Upper lobe of left lung (tissue), 6 donors: ENCODE data around the gene ANKDD1A. TPM values are rescaled to one million over a fixed set of nuclear protein-coding genes. Genes with fewer than 3 reads are reported as not detected.

Experiments
- ATAC-seq, 2 donors: fragments of 200-7000 bp; cut with Tn5 transposase; one replicate each; pipeline ENCODE4 v1.9.1; 2022; ENCODE audit warnings: mild to moderate bottlenecking in 2 of 2, moderate library complexity in 2 of 2; ENCODE audit not compliant: low FRiP score in 2 of 2
- DNase-seq, 2 donors: peaks; one replicate each; pipeline ENCODE4 v3.0.0-alpha.2; 2019 to 2020
- H3K27ac ChIP-seq, 4 donors: fragments of 200-600 bp; sonication (generic); one replicate each; pipeline ENCODE4 v1.5.1; 2016 to 2019
- H3K27me3 ChIP-seq, 4 donors: fragments of 200-600 bp; sonication (generic); one replicate each; pipeline ENCODE4 v1.5.1; 2017 to 2019
- H3K36me3 ChIP-seq, 4 donors: fragments of 200-600 bp; sonication (generic); one replicate each; pipeline ENCODE4 v1.5.1; 2016 to 2019
- H3K4me1 ChIP-seq, 4 donors: fragments of 200-600 bp; sonication (generic); one replicate each; pipeline ENCODE4 v1.5.1; 2018 to 2019
- H3K4me3 ChIP-seq, 4 donors: fragments of 200-600 bp; sonication (generic); one replicate each; pipeline ENCODE4 v1.5.1; 2017 to 2019; ENCODE audit warnings: mild to moderate bottlenecking in 2 of 4, moderate library complexity in 1 of 4
- H3K9me3 ChIP-seq, 4 donors: fragments of 200-600 bp; sonication (generic); one replicate each; pipeline ENCODE4 v1.5.1; 2018 to 2019
- CTCF ChIP-seq, 6 experiments: fragments of 450-650 bp in 4 of 6; fragments of 200-600 bp in 2 of 6; sonication (generic) in 2 of 6; IDR thresholded peaks; one replicate each; pipeline ENCODE4 v1.5.1; 2016 to 2019; ENCODE audit warnings: antibody characterized with exemption in 6 of 6
- EP300 ChIP-seq, 4 donors: sonication (generic); formaldehyde crosslinking; IDR thresholded peaks; one replicate each; pipeline ENCODE4 v1.5.1; 2017; ENCODE audit warnings: antibody characterized with exemption in 4 of 4, control low read depth in 2 of 4
- POLR2A ChIP-seq, 4 donors: fragments of 450-650 bp; IDR thresholded peaks; one replicate each; pipeline ENCODE4 v1.5.1; 2016 to 2017; ENCODE audit warnings: antibody characterized with exemption in 4 of 4, mild to moderate bottlenecking in 2 of 4
- POLR2AphosphoS5 ChIP-seq, 2 donors: sonication (generic); formaldehyde crosslinking; IDR thresholded peaks; one replicate each; pipeline ENCODE4 v1.5.1; 2017; ENCODE audit warnings: antibody characterized with exemption in 2 of 2
- WGBS, 2 donors: methylation state at CpG; one replicate each; pipeline ENCODE4 v1.1.5; 2017 to 2018; 5-methylcytosine and 5-hydroxymethylcytosine counted together
- total RNA-seq, 6 donors: library from RNA; depleted of rRNA in 4 of 6; stranded (reverse); fragments of >200 nt in 4 of 6; gene quantifications; one replicate each; pipeline versions ENCODE4 v1.1.0 to v1.2.1, GENCODE V29; 2016 to 2021
- donor health status: DM: no; HTN: no; CAD: no; lungs with moderate emphysema.
- donor health status: DM: no; HTN: yes; CAD: no; lungs with severe emphysema.

Gene ANKDD1A
- total RNA-seq, 6 donors from 2014 or later = 4.8 to 13.1 (median 6.2) TPM

DNA sequence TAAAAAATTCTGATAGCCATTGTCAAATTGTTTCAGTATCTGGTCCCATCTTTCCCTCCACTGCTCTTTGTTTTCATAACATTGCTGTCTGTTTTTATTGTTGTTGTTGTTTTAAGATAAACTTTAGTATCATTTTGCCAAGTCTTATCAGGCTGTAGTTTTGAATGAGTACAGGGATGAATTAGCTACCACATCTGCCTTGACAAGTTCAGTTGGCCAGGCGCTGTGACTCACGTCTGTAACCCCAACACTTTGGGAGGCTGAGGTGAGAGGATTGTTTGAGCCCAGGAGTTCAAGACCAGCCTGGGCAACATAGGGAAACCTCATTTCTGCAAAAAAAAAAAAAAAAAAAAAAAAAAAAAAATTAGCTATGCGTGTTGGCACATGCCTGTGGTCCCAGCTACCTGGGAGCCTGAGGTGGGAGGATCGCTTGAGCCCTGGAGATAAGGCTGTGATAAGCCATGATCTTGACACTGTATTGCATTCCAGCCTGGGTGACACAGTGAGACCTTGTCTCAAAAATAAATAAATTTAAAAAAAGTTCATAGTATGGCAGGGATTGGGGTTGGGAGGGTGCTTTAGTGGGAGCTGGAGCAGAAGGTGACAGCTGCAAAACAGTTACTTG is 8.3 kb upstream of the ANKDD1A start:
- WGBS, 2 donors = 88 to 89% methylated on average over 4 of the region's 4 CpGs
- Histone ChIP-seq H3K36me3 (no peaks in the 10 kb centered on the region), H3K4me1 (peaks cover 6 to 15% (median 8%) of the 10 kb centered on the region in 4 donors), H3K9me3 (peaks cover 7 to 11% (median 10%) of the 10 kb centered on the region in 4 donors), H3K27ac (no peak overlapping the region), H3K27me3 (no peaks in the 10 kb centered on the region), H3K4me3 (no peak overlapping the region)
- DNase-seq = no peak
- ATAC-seq = no peak
- TF ChIP-seq POLR2AphosphoS5 (IDR thresholded peaks at IDR 0.05) (no peak), CTCF (IDR thresholded peaks at IDR 0.05) (no peak), POLR2A (IDR thresholded peaks at IDR 0.05) (no peak), EP300 (IDR thresholded peaks at IDR 0.05) (no peak)

- Histone ChIP-seq H3K4me1 (peaks cover 6 to 11% (median 8%) of the 10 kb centered on the region in 4 donors), H3K27ac (no peak overlapping the region), H3K9me3 (peaks cover 7 to 11% (median 10%) of the 10 kb centered on the region in 4 donors), H3K36me3 (no peaks in the 10 kb centered on the region), H3K4me3 (no peak overlapping the region), H3K27me3 (no peaks in the 10 kb centered on the region)
- ATAC-seq (no peak), DNase-seq (no peak)
- 92 to 96% methylated on average over 4 of the region's 4 CpGs for WGBS, 2 donors
- TF ChIP-seq CTCF (IDR thresholded peaks at IDR 0.05) (no peak), POLR2AphosphoS5 (IDR thresholded peaks at IDR 0.05) (no peak), EP300 (IDR thresholded peaks at IDR 0.05) (no peak), POLR2A (IDR thresholded peaks at IDR 0.05) (no peak)
Measured at GRCh38 chr15:64904189-64904588, 7.5 kb upstream of the ANKDD1A start.

DNA sequence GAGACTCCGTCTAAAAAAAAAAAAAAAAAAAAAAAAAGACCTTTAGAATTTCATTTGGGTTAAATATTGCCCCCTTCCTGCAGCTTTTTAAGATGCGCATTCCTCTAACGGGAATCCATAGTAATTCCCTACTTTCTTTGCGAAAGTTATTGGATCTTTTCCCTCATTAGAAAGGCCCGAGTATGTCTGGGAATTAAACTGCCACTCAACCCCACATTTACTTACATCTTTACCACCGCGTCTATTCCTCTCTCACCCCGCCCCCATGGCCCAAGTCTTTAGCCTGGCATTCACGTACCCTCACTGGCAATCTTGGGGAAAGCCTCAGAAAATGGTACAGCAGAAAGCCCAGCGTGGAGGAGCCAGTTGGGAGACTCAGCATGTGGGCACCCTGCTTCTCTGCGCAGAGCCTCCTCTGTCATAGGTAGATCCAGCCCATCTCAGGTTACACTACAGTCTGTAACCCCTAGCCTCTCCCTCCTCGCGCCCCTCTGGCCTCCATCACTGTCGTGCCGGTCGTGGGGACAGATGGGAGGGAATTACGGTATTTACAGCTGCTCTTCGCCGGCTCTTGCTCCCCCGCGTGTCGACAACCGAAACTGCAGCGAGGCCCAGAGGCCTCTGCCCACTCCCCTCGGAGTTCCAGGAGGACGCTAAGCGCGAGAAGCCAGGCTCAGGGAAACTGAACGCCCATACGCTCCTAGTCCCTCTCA is 6.4 kb upstream of the ANKDD1A start:
- WGBS, 2 donors = 16 to 20% methylated on average over 30 of the region's 30 CpGs
- H3K27me3 ChIP-seq = no peaks in the 10 kb centered on the region
- peaks cover 6 to 11% (median 8%) of the 10 kb centered on the region in 4 donors for H3K4me1 ChIP-seq
- H3K27ac ChIP-seq = peak overlapping the region in 2 of 4 donors; percentile 47 to 54
- ATAC-seq (peak; percentile 86 to 95), DNase-seq (peak; percentile 81 to 91)
- TF ChIP-seq POLR2AphosphoS5 (IDR thresholded peaks at IDR 0.05) = peak; percentile 27 to 43
- TF ChIP-seq CTCF (IDR thresholded peaks at IDR 0.05) = peak; percentile 86 to 95 (median 89)
- no peak for TF ChIP-seq POLR2A (IDR thresholded peaks at IDR 0.05)
- peaks cover 7 to 11% (median 10%) of the 10 kb centered on the region in 4 donors for H3K9me3 ChIP-seq
- H3K4me3 ChIP-seq = peak overlapping the region in 3 of 4 donors; percentile 11 to 41 (median 38)
- H3K36me3 ChIP-seq = no peaks in the 10 kb centered on the region

DNA sequence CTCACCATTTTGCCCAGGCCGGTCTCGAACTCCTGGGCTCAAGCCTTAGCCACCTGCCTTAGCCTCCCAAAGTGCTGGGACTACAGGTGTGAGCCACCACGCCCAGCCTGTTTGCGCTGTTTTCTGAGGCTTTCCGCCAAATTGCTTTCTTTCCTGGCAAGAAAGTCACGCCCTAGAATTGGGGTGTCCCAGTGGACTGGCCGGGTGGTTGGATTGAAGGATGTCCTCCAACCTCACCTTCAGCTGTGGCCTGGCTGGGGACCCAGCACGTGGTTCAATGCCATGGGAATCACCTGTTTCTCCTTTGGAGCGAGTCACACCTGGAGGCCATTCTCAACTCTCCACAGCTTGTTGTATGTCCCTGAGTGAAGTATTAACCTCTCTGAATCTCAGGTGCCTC is 5.8 kb upstream of the ANKDD1A start:
- H3K9me3 ChIP-seq = peaks cover 6 to 8% (median 7%) of the 10 kb centered on the region in 4 donors
- WGBS, 2 donors = 82 to 86% methylated on average over 7 to 9 of the region's 9 CpGs
- no peaks in the 10 kb centered on the region for H3K27me3 ChIP-seq
- no peak for DNase-seq
- no peak for ATAC-seq
- TF ChIP-seq EP300 (IDR thresholded peaks at IDR 0.05) (no peak), CTCF (IDR thresholded peaks at IDR 0.05) (no peak), POLR2A (IDR thresholded peaks at IDR 0.05) (no peak), POLR2AphosphoS5 (IDR thresholded peaks at IDR 0.05) (no peak)
- no peak overlapping the region for H3K27ac ChIP-seq
- peaks cover 6 to 12% (median 8%) of the 10 kb centered on the region in 4 donors for H3K4me1 ChIP-seq
- peak overlapping the region in 1 of 4 donors; percentile 38 for H3K4me3 ChIP-seq
- no peaks in the 10 kb centered on the region for H3K36me3 ChIP-seq
